Vagina (tissue), 2 donors: ENCODE data around the gene TAOK3.

Experiments
- CTCF ChIP-seq, 3 experiments: fragments of 450-650 bp in 2 of 3; fragments of 200-600 bp in 1 of 3; sonication (generic) in 1 of 3; IDR thresholded peaks; one replicate each; pipeline ENCODE4 v1.5.1; 2017 to 2019; ENCODE audit warnings: antibody characterized with exemption in 3 of 3, mild to moderate bottlenecking in 2 of 3, moderate library complexity in 2 of 3
- POLR2A ChIP-seq, 2 donors: fragments of 450-650 bp; IDR thresholded peaks; one replicate each; pipeline ENCODE4 v1.6.1; 2017; ENCODE audit warnings: antibody characterized with exemption in 2 of 2, mild to moderate bottlenecking in 2 of 2, moderate library complexity in 2 of 2
- POLR2AphosphoS5 ChIP-seq, 2 donors: sonication (generic); formaldehyde crosslinking; IDR thresholded peaks; one replicate each; pipeline ENCODE4 v1.9.0; 2017; ENCODE audit warnings: antibody characterized with exemption in 2 of 2, mild to moderate bottlenecking in 2 of 2, low read depth in 1 of 2; ENCODE audit not compliant: insufficient read depth in 1 of 2

- TF ChIP-seq POLR2A (IDR thresholded peaks at IDR 0.05) (no peak), CTCF (IDR thresholded peaks at IDR 0.05) (no peak), POLR2AphosphoS5 (IDR thresholded peaks at IDR 0.05; ENCODE audit: insufficient read depth in 1 of 2, low read depth in 1 of 2) (no peak)
These were observed 196.8 kb downstream of the TAOK3 start for GRCh38 chr12:118175823-118176447.
